K562 (cell line): ENCODE data around the gene FKBP11. TPM values are rescaled to one million over a fixed set of nuclear protein-coding genes. Genes with fewer than 3 reads are reported as not detected.

Source experiments
- ATAC-seq: fragments of 200-7000 bp; cut with Tn5 transposase; 3 replicates; pipeline ENCODE4 v1.9.1; 2020; ENCODE audit warnings: moderate library complexity
- BruUV-seq: library from RNA; stranded (reverse); fragments of 400-500 nt; replicated peaks from 2 replicates; lab custom pipeline; 2021; lab: Mats Ljungman, UMichigan
- CTCF ChIA-PET: fragments of 300-600 bp; formaldehyde crosslinking; extraction: SDS; loops from one replicate; lab custom pipeline; 2021; ENCODE audit warnings: low intra/inter-chr PET ratio; lab: Yijun Ruan, JAX
- POLR2A ChIA-PET: fragments of 300-600, 350-650 bp; sonication (Branson Sonifier 250); formaldehyde crosslinking; extraction: SDS; loops from one replicate; lab custom pipeline; 2021; ENCODE audit warnings: antibody characterized with exemption, inconsistent platforms; lab: Yijun Ruan, JAX
- DNase-seq, 4 experiments: peaks; one replicate each; pipeline versions ENCODE4 v3.0.0 to v3.0.0-alpha.2; 2011 to 2018; ENCODE audit warnings: low spot score in 3 of 4, mixed read lengths in 3 of 4; ENCODE audit errors: extremely low read depth in 1 of 4
- FAIRE-seq: peaks from 2 replicates; lab custom pipeline; 2011; peaks lifted over from hg19 to GRCh38; lab: Jason Lieb, UNC
- H2AFZ ChIP-seq: 2 replicates; pipeline ENCODE4 v1.6.0; 2011; ENCODE audit warnings: low read depth, low read length, control low read depth, inconsistent platforms
- H3K27ac ChIP-seq: fragments of 200-600 bp; 3 replicates; pipeline ENCODE4 v1.8.0; 2011; ENCODE audit warnings: low read depth, mild to moderate bottlenecking, control low read depth, inconsistent platforms, low read length, moderate library complexity, mixed read lengths; ENCODE audit errors: extremely low read depth
- H3K27me3 ChIP-seq, 2 experiments: fragments of 300-600 bp in 1 of 2; 2 replicates in 1 of 2; 3 replicates in 1 of 2; pipeline versions ENCODE4 v1.6.0 to v1.8.0; 2011; ENCODE audit warnings: inconsistent platforms in 2 of 2, low read length in 2 of 2, mild to moderate bottlenecking in 1 of 2, mixed read lengths in 1 of 2, moderate library complexity in 1 of 2; ENCODE audit not compliant: control insufficient read depth in 2 of 2, insufficient read depth in 2 of 2
- H3K36me3 ChIP-seq: fragments of 300-600 bp; 3 replicates; pipeline ENCODE4 v1.8.0; 2011; ENCODE audit warnings: mild to moderate bottlenecking, low read length, inconsistent platforms; ENCODE audit not compliant: control insufficient read depth, insufficient read depth
- H3K4me1 ChIP-seq, 2 experiments: fragments of 200-600 bp in 1 of 2; replicated peaks in 1 of 2; 2 replicates in 1 of 2; 3 replicates in 1 of 2; pipeline versions ENCODE4 v1.5.1 to v1.8.0; 2011; ENCODE audit warnings: inconsistent platforms in 2 of 2, low read length in 2 of 2, mild to moderate bottlenecking in 1 of 2, mixed read lengths in 1 of 2, moderate library complexity in 1 of 2; ENCODE audit not compliant: control insufficient read depth in 2 of 2, insufficient read depth in 2 of 2
- H3K4me2 ChIP-seq: 2 replicates; pipeline ENCODE4 v1.6.1; 2011; ENCODE audit warnings: low read length, control low read depth, inconsistent platforms, mixed read lengths; ENCODE audit not compliant: insufficient read depth
- H3K4me3 ChIP-seq: fragments of 200-600 bp; sonication (generic), shearing (Covaris generic); 2 replicates; pipeline ENCODE4 v1.5.1; 2016; ENCODE audit warnings: control low read depth, inconsistent platforms
- H3K79me2 ChIP-seq: fragments of 200-600 bp; 3 replicates; pipeline ENCODE4 v1.8.0; 2011; ENCODE audit warnings: low read length, inconsistent platforms; ENCODE audit not compliant: control insufficient read depth, insufficient read depth
- H3K9ac ChIP-seq, 2 experiments: 2 replicates each; pipeline versions ENCODE4 v1.6.0 to v1.6.1; 2011; ENCODE audit warnings: low read depth in 2 of 2, low read length in 2 of 2, control low read depth in 1 of 2, inconsistent platforms in 1 of 2, mild to moderate bottlenecking in 1 of 2, mixed read lengths in 1 of 2; ENCODE audit not compliant: insufficient read depth in 1 of 2
- H3K9me1 ChIP-seq: one replicate; pipeline ENCODE4 v1.6.0; 2011; ENCODE audit warnings: inconsistent platforms, mild to moderate bottlenecking, low read length, moderate library complexity; ENCODE audit not compliant: control insufficient read depth, insufficient read depth
- H3K9me3 ChIP-seq: replicated peaks from 2 replicates; pipeline ENCODE4 v1.5.1; 2011; ENCODE audit warnings: low read depth, low read length, inconsistent platforms; ENCODE audit not compliant: control insufficient read depth, insufficient read depth
- H4K20me1 ChIP-seq: replicated peaks from 2 replicates; pipeline ENCODE4 v1.6.1; 2011; ENCODE audit warnings: low read length, inconsistent platforms, mixed read lengths; ENCODE audit not compliant: control insufficient read depth, insufficient read depth
- EHMT2 ChIP-seq: fragments of 450-650 bp; IDR thresholded peaks from 2 replicates; pipeline ENCODE4 v1.6.1; 2018; ENCODE audit warnings: antibody characterized with exemption
- MCM5 ChIP-seq: fragments of 450-650 bp; IDR thresholded peaks from 2 replicates; pipeline ENCODE4 v1.6.1; 2016; ENCODE audit warnings: low read depth
- PHB ChIP-seq: fragments of 250-450 bp; sonication (Bioruptor Pico); IDR thresholded peaks from 2 replicates; pipeline ENCODE4 v1.5.0; 2021
- WGBS: fragments of 100-300 bp; shearing (Covaris generic); methylation state at CpG from one replicate; pipeline ENCODE4 v1.1.6; 2016; ENCODE audit warnings: low coverage, mixed read lengths; ENCODE audit not compliant: insufficient coverage; ENCODE audit errors: missing lambda C conversion rate; 5-methylcytosine and 5-hydroxymethylcytosine counted together
- in situ Hi-C: fragments of 300-500 bp; cut with MboI; formaldehyde crosslinking; loops from 4 replicates; pipeline ENCODE4 v1.15.0; 2018; ENCODE audit warnings: inconsistent platforms, mixed read lengths
- intact Hi-C: fragments of 100-400 bp; cut with micrococcal nuclease; formaldehyde crosslinking; loops from 2 replicates; pipeline ENCODE4 v1.14.2; 2022
- polyA plus RNA-seq, 8 experiments: library from polyadenylated mRNA; depleted of rRNA in 4 of 8; stranded (reverse) in 5 of 8; unstranded in 3 of 8; fragments of >200 nt; fragmentation: Nextera tagmentation in 2 of 8; fragmentation: Illumina TruSeq in 1 of 8; extraction: Ambion mirVana in 2 of 8; extraction: Trizol in 1 of 8; gene quantifications; 2 replicates each; pipeline versions ENCODE4 v1.2.1 to v1.2.3, GENCODE V29; 2011 to 2014; ENCODE audit warnings: inconsistent platforms in 1 of 8, missing spikeins in 1 of 8
- total RNA-seq, 7 experiments: library from RNA; depleted of rRNA in 6 of 7; stranded (reverse); fragments of >200 nt in 6 of 7; fragmentation: Illumina TruSeq in 2 of 7; extraction: Trizol in 2 of 7; gene quantifications; 2 replicates each; pipeline versions ENCODE4 v1.2.1 to v1.2.3, GENCODE V29; 2011 to 2021; ENCODE audit warnings: low replicate concordance in 1 of 7
- TF ChIP-seq, protein P1 (sequence below): fragments of 200-800 bp; sonication (Bioruptor generic); IDR thresholded peaks from 2 replicates; pipeline ENCODE4 v1.6.1; 2016; ENCODE audit warnings: missing genetic modification characterization, missing compliant biosample characterization
- TF ChIP-seq, protein P2 (sequence below): fragments of 450-650 bp; IDR thresholded peaks from 2 replicates; pipeline ENCODE4 v1.6.1; 2018; ENCODE audit not compliant: partially characterized antibody

Gene FKBP11
- total and polyA plus RNA-seq, 9 of the 15 experiments (the other 6 are each of a cell fraction or from before 2014, with no cell fraction given), result 1.6 to 8.2 (median 5.8) TPM

DNA sequence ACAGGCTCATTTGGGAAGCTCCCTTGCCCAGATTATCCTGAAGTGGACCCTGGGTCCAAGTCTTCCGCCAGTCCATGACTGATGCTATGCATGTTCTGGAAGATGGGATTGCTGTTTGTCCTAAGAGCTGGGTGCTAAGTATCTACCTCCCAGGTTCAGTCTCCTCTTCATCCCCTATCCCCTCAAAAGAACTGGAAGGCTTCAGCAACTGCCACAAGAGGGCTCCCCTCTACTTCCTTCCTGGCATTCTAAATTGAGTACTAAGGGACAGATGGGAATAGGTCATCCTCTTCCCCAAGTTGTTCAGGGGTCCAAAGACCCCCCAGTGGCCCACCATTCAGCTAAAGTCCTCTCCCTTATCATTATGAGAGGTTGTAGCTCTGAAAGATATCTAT is 9.0 kb upstream of the FKBP11 start (continued):
- TF ChIP-seq, protein P1, sequence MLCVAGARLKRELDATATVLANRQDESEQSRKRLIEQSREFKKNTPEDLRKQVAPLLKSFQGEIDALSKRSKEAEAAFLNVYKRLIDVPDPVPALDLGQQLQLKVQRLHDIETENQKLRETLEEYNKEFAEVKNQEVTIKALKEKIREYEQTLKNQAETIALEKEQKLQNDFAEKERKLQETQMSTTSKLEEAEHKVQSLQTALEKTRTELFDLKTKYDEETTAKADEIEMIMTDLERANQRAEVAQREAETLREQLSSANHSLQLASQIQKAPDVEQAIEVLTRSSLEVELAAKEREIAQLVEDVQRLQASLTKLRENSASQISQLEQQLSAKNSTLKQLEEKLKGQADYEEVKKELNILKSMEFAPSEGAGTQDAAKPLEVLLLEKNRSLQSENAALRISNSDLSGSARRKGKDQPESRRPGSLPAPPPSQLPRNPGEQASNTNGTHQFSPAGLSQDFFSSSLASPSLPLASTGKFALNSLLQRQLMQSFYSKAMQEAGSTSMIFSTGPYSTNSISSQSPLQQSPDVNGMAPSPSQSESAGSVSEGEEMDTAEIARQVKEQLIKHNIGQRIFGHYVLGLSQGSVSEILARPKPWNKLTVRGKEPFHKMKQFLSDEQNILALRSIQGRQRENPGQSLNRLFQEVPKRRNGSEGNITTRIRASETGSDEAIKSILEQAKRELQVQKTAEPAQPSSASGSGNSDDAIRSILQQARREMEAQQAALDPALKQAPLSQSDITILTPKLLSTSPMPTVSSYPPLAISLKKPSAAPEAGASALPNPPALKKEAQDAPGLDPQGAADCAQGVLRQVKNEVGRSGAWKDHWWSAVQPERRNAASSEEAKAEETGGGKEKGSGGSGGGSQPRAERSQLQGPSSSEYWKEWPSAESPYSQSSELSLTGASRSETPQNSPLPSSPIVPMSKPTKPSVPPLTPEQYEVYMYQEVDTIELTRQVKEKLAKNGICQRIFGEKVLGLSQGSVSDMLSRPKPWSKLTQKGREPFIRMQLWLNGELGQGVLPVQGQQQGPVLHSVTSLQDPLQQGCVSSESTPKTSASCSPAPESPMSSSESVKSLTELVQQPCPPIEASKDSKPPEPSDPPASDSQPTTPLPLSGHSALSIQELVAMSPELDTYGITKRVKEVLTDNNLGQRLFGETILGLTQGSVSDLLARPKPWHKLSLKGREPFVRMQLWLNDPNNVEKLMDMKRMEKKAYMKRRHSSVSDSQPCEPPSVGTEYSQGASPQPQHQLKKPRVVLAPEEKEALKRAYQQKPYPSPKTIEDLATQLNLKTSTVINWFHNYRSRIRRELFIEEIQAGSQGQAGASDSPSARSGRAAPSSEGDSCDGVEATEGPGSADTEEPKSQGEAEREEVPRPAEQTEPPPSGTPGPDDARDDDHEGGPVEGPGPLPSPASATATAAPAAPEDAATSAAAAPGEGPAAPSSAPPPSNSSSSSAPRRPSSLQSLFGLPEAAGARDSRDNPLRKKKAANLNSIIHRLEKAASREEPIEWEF (CRISPR knock-in tag), result no peak
- TF ChIP-seq PHB (CRISPR knock-in tag) (no peak), EHMT2 (no peak)

DNA sequence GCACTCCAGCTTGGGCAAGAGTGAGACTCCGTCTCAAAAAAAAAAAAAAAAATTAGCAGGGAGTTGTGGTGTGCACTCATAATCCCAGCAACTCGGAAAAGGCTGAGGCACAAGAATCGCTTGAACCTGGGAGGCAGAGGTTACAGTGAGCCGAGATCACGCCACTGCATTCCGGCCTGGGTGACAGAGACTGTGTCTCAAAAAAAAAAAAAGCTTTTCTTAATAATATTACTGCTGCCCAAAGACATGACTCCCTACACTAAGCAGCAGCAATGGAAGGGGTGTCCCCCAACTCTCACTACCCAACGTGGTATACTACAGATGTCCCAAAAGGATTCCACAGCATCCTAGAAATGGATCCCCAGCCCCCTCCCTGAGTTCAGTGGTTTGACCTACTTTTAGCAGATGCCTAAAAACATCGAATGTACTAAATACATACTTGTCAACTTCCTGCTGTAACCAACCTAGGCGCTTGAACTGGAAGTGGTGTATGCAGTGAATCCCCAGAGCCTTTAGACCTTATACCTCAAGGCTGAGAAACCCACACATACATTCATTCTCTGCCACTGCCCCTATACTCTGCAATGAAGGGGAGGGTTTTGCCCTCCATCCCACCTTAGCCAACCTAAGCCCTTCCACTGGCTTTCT is 8.5 kb upstream of the FKBP11 start:
- H3K9ac ChIP-seq, result no peak overlapping the region
- ATAC-seq (no peak), DNase-seq (no peak), FAIRE-seq (no peak)
- in situ Hi-C loops, result no loop called here
- intact Hi-C loops, result loop anchor here (5.0 kb wide), 1 partner anchor 54 kb away; no protein-coding TSS in a partner anchor
- H2AFZ ChIP-seq, result no peak overlapping the region
- peaks cover 4% of the 10 kb centered on the region for H3K9me1 ChIP-seq
- H3K36me3 ChIP-seq, result peaks cover 82% of the 10 kb centered on the region
- no peak for TF ChIP-seq MCM5
- TF ChIP-seq, protein P2, sequence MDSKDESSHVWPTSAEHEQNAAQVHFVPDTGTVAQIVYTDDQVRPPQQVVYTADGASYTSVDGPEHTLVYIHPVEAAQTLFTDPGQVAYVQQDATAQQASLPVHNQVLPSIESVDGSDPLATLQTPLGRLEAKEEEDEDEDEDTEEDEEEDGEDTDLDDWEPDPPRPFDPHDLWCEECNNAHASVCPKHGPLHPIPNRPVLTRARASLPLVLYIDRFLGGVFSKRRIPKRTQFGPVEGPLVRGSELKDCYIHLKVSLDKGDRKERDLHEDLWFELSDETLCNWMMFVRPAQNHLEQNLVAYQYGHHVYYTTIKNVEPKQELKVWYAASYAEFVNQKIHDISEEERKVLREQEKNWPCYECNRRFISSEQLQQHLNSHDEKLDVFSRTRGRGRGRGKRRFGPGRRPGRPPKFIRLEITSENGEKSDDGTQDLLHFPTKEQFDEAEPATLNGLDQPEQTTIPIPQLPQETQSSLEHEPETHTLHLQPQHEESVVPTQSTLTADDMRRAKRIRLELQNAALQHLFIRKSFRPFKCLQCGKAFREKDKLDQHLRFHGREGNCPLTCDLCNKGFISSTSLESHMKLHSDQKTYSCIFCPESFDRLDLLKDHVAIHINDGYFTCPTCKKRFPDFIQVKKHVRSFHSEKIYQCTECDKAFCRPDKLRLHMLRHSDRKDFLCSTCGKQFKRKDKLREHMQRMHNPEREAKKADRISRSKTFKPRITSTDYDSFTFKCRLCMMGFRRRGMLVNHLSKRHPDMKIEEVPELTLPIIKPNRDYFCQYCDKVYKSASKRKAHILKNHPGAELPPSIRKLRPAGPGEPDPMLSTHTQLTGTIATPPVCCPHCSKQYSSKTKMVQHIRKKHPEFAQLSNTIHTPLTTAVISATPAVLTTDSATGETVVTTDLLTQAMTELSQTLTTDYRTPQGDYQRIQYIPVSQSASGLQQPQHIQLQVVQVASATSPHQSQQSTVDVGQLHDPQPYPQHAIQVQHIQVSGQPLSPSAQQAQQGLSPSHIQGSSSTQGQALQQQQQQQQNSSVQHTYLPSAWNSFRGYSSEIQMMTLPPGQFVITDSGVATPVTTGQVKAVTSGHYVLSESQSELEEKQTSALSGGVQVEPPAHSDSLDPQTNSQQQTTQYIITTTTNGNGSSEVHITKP, result peak; percentile 39
- no peaks in the 10 kb centered on the region for H3K79me2 ChIP-seq
- POLR2A ChIA-PET, result interaction anchor here (0.6 to 2.1 kb wide), 2 partner anchors 12 to 13 kb away, joined by 3 to 6 read pairs; no protein-coding TSS in a partner anchor
- no peaks in the 10 kb centered on the region for H3K27me3 ChIP-seq
- H3K27ac ChIP-seq, result no peak overlapping the region
- BruUV-seq, result no TSS peak
- no peaks in the 10 kb centered on the region; a peak in 1 of 5 replicates for H3K4me1 ChIP-seq
- WGBS, result 93% methylated on average over 8 of the region's 9 CpGs
- H3K9me3 ChIP-seq, result no peaks in the 10 kb centered on the region
- peaks cover 10% of the 10 kb centered on the region; the same call in 1 of the 2 replicates for H4K20me1 ChIP-seq
- CTCF ChIA-PET, result interaction anchor here (0.7 kb wide), 1 partner anchor 38 kb away, joined by 4 read pairs; no protein-coding TSS in a partner anchor
- no peak overlapping the region for H3K4me2 ChIP-seq
- no peak overlapping the region for H3K4me3 ChIP-seq
